ENCODE results near the gene SEMA3F. TPM values are rescaled to one million over a fixed set of nuclear protein-coding genes. Genes with fewer than 3 reads are reported as not detected.

SEMA3F gene
- total and polyA plus RNA-seq, 10 of the 15 experiments (the other 5 are each of a cell fraction or from before 2014, with no cell fraction given), result 0.08 to 0.28 (median 0.12) TPM; not detected in 6

DNA sequence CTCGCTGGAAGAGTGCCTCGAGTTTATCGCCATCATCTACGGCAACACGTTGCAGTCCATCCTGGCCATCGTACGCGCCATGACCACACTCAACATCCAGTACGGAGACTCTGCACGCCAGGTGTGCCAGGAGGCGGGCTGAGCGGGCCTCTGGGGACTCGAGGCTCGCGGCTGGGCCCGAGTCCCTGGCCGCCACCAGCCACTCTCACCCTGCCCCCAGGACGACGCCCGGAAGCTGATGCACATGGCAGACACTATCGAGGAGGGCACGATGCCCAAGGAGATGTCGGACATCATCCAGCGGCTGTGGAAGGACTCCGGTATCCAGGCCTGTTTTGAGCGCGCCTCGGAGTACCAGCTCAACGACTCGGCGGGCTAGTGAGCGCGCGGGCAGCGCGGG lies 38.2 kb downstream of the SEMA3F start:
- RAD21 ChIA-PET (ENCODE audit: unreplicated experiment), result interaction anchor here (5.6 kb wide), 1 partner anchor 33 kb away, joined by 72 read pairs; no protein-coding TSS in a partner anchor
- no peak overlapping the region for H3K27ac ChIP-seq (ENCODE audit: control insufficient read depth, insufficient read depth)
- FAIRE-seq (no peak), DNase-seq (ENCODE audit: low read depth, low spot score) (no peak), ATAC-seq (no peak)
- no peak overlapping the region for H3K9ac ChIP-seq (ENCODE audit: control insufficient read depth, insufficient read depth, low read length)
- intact Hi-C loops (cut with micrococcal nuclease; ENCODE audit: unreplicated experiment), result no loop called here
- SMC1A ChIA-PET (ENCODE audit: uncharacterized antibody, unreplicated experiment), result no interaction called here
- no peaks in the 10 kb centered on the region for H3K79me2 ChIP-seq (ENCODE audit: control insufficient read depth, insufficient read depth, low read length)
- 48% methylated on average over 35 of the region's 36 CpGs for whole genome bisulfite sequencing (ENCODE audit: insufficient coverage, insufficient replicate concordance, low lambda C conversion rate, missing lambda C conversion rate)
- no peaks in the 10 kb centered on the region for H3K9me3 ChIP-seq (replicated peaks; ENCODE audit: control insufficient read depth, insufficient read depth, low read length)
- no peak overlapping the region for H3K4me2 ChIP-seq (ENCODE audit: control insufficient read depth, insufficient read depth)
- H3K27me3 ChIP-seq (replicated peaks in 1 of 2; ENCODE audit: control insufficient read depth in 2 of 2, insufficient read depth in 2 of 2, low read length in 1 of 2), result no peaks in the 10 kb centered on the region; a peak in 2 of 4 replicates
- no TSS peak for BruUV-seq (replicated peaks)
- H3K36me3 ChIP-seq (ENCODE audit: control insufficient read depth in 2 of 2, insufficient read depth in 2 of 2, low read length in 1 of 2), result no peaks in the 10 kb centered on the region
- TF ChIP-seq MYB (IDR thresholded peaks at IDR 0.05; ENCODE audit: borderline replicate concordance, low read depth, low read length) (no peak), JUND (IDR thresholded peaks at IDR 0.05; ENCODE audit: low read depth, low read length) (no peak), MTA3 (IDR thresholded peaks at IDR 0.05; ENCODE audit: borderline replicate concordance, low read length) (no peak), SRF (IDR thresholded peaks at IDR 0.05; ENCODE audit: low read depth in 2 of 2, low read length in 2 of 2) (no peak), TARDBP (IDR thresholded peaks at IDR 0.05; ENCODE audit: borderline replicate concordance) (no peak), LARP7 (IDR thresholded peaks at IDR 0.05) (no peak), EP300 (IDR thresholded peaks at IDR 0.05; ENCODE audit: borderline replicate concordance in 1 of 2, control insufficient read depth in 1 of 2, low read depth in 2 of 2, low read length in 2 of 2) (no peak), HCFC1 (IDR thresholded peaks at IDR 0.05; ENCODE audit: low read length) (no peak), SMAD5 (IDR thresholded peaks at IDR 0.05; ENCODE audit: low read depth) (no peak), CBX5 (IDR thresholded peaks at IDR 0.05; ENCODE audit: low read depth) (no peak), NFIC (IDR thresholded peaks at IDR 0.05; ENCODE audit: low read depth, low read length) (no peak), SP1 (IDR thresholded peaks at IDR 0.05; ENCODE audit: low read depth, low read length) (no peak)
- TF ChIP-seq, protein P1, sequence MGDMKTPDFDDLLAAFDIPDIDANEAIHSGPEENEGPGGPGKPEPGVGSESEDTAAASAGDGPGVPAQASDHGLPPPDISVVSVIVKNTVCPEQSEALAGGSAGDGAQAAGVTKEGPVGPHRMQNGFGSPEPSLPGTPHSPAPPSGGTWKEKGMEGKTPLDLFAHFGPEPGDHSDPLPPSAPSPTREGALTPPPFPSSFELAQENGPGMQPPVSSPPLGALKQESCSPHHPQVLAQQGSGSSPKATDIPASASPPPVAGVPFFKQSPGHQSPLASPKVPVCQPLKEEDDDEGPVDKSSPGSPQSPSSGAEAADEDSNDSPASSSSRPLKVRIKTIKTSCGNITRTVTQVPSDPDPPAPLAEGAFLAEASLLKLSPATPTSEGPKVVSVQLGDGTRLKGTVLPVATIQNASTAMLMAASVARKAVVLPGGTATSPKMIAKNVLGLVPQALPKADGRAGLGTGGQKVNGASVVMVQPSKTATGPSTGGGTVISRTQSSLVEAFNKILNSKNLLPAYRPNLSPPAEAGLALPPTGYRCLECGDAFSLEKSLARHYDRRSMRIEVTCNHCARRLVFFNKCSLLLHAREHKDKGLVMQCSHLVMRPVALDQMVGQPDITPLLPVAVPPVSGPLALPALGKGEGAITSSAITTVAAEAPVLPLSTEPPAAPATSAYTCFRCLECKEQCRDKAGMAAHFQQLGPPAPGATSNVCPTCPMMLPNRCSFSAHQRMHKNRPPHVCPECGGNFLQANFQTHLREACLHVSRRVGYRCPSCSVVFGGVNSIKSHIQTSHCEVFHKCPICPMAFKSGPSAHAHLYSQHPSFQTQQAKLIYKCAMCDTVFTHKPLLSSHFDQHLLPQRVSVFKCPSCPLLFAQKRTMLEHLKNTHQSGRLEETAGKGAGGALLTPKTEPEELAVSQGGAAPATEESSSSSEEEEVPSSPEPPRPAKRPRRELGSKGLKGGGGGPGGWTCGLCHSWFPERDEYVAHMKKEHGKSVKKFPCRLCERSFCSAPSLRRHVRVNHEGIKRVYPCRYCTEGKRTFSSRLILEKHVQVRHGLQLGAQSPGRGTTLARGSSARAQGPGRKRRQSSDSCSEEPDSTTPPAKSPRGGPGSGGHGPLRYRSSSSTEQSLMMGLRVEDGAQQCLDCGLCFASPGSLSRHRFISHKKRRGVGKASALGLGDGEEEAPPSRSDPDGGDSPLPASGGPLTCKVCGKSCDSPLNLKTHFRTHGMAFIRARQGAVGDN (IDR thresholded peaks at IDR 0.05), result no peak
- TF ChIP-seq, protein P2, sequence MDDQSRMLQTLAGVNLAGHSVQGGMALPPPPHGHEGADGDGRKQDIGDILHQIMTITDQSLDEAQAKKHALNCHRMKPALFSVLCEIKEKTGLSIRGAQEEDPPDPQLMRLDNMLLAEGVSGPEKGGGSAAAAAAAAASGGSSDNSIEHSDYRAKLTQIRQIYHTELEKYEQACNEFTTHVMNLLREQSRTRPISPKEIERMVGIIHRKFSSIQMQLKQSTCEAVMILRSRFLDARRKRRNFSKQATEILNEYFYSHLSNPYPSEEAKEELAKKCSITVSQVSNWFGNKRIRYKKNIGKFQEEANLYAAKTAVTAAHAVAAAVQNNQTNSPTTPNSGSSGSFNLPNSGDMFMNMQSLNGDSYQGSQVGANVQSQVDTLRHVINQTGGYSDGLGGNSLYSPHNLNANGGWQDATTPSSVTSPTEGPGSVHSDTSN (IDR thresholded peaks at IDR 0.05; ENCODE audit: insufficient replicate concordance, low read depth, low read length), result no peak
- TF ChIP-seq, protein P3, sequence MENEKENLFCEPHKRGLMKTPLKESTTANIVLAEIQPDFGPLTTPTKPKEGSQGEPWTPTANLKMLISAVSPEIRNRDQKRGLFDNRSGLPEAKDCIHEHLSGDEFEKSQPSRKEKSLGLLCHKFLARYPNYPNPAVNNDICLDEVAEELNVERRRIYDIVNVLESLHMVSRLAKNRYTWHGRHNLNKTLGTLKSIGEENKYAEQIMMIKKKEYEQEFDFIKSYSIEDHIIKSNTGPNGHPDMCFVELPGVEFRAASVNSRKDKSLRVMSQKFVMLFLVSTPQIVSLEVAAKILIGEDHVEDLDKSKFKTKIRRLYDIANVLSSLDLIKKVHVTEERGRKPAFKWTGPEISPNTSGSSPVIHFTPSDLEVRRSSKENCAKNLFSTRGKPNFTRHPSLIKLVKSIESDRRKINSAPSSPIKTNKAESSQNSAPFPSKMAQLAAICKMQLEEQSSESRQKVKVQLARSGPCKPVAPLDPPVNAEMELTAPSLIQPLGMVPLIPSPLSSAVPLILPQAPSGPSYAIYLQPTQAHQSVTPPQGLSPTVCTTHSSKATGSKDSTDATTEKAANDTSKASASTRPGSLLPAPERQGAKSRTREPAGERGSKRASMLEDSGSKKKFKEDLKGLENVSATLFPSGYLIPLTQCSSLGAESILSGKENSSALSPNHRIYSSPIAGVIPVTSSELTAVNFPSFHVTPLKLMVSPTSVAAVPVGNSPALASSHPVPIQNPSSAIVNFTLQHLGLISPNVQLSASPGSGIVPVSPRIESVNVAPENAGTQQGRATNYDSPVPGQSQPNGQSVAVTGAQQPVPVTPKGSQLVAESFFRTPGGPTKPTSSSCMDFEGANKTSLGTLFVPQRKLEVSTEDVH (IDR thresholded peaks at IDR 0.05; ENCODE audit: low read depth, partially characterized antibody), result no peak
- H4K20me1 ChIP-seq (ENCODE audit: control insufficient read depth, insufficient read depth), result no peaks in the 10 kb centered on the region
- no peaks in the 10 kb centered on the region for H3K4me1 ChIP-seq (ENCODE audit: control insufficient read depth, insufficient read depth, low read length)
- CTCF ChIA-PET, result interaction anchor here (1.2 to 6.9 kb wide), 5 partner anchors 21 to 54 kb away, joined by 3 to 110 read pairs (median 25); no protein-coding TSS in a partner anchor
- no peak overlapping the region for H2AFZ ChIP-seq (ENCODE audit: control insufficient read depth, low read depth, low read length)
- POLR2A ChIA-PET, result no interaction called here
- in situ Hi-C loops (cut with MboI), result loop anchor here (5.0 kb wide), 1 partner anchor 34 kb away; no protein-coding TSS in a partner anchor
- no peak overlapping the region for H3K4me3 ChIP-seq
